HL-60 (cell line): Measurements from ENCODE around the gene TTLL11.

Experiments
- CTCF ChIP-seq: IDR thresholded peaks from one replicate; pipeline ENCODE4 v1.5.1; 2011; ENCODE audit warnings: low read length, control low read depth, inconsistent platforms; ENCODE audit not compliant: insufficient read depth
- POLR2AphosphoS5 ChIP-seq: IDR thresholded peaks from 2 replicates; pipeline ENCODE4 v1.6.1; 2012; ENCODE audit warnings: low read depth
- TF ChIP-seq, protein P1 (sequence below): IDR thresholded peaks from 2 replicates; pipeline ENCODE4 v1.6.1; 2012; ENCODE audit warnings: low read depth; ENCODE audit not compliant: insufficient replicate concordance

DNA sequence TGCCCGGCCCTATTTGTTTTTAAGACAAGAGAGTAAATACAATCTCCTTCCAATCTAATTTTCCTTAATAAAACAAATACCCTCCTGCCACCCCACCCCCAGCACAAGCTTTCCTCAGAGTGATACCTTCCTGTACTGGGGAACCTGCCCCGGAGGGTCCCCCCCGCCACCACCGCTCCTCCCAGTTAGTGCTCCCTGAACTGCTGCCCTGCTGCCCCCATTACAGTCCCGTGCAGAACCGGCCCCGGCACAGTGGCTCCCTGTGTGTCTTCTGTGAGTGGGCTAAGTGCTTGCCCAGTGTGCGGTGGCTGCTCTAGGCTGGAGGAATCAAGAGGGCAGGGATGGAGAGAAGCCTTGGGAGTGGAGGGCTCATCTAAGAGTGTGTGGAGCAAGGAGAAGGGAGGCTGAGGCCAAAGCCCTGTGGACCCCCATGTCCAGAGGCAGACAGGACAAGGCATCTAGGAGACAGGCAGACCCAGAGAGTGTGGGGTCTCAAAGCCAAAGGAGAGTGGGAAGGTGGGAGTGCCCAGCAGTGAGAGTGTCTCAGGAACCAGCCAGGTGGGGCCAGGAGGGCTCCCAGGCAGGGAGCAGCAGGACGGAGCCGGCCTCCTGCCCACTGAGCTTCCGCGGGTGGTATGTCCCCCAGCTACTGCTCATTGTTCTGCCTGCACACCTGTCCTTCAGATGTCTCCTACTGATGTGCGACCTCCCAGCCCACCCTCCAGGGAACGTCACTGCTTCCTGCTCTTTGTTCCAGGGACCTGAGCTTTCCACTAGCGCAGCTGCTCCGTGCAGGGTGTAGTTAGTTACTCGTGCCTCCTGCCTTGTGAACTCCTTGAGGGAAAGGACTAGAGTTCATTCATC, 312.7 kb downstream of the TTLL11 start:
- TF ChIP-seq CTCF (no peak), POLR2AphosphoS5 (no peak)
- TF ChIP-seq, protein P1, sequence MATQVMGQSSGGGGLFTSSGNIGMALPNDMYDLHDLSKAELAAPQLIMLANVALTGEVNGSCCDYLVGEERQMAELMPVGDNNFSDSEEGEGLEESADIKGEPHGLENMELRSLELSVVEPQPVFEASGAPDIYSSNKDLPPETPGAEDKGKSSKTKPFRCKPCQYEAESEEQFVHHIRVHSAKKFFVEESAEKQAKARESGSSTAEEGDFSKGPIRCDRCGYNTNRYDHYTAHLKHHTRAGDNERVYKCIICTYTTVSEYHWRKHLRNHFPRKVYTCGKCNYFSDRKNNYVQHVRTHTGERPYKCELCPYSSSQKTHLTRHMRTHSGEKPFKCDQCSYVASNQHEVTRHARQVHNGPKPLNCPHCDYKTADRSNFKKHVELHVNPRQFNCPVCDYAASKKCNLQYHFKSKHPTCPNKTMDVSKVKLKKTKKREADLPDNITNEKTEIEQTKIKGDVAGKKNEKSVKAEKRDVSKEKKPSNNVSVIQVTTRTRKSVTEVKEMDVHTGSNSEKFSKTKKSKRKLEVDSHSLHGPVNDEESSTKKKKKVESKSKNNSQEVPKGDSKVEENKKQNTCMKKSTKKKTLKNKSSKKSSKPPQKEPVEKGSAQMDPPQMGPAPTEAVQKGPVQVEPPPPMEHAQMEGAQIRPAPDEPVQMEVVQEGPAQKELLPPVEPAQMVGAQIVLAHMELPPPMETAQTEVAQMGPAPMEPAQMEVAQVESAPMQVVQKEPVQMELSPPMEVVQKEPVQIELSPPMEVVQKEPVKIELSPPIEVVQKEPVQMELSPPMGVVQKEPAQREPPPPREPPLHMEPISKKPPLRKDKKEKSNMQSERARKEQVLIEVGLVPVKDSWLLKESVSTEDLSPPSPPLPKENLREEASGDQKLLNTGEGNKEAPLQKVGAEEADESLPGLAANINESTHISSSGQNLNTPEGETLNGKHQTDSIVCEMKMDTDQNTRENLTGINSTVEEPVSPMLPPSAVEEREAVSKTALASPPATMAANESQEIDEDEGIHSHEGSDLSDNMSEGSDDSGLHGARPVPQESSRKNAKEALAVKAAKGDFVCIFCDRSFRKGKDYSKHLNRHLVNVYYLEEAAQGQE = no peak
